ENCODE measurements around the gene SLC9A9.

The SLC9A9 gene

GRCh38 chr3:143601723-143602484, 246.4 kb downstream of the SLC9A9 start:
- DNase-seq (ENCODE audit: low read depth in 2 of 2, low spot score in 1 of 2) = no peak

GRCh38 chr3:143600756-143601718, 247.2 kb downstream of the SLC9A9 start:
- no peak for DNase-seq (ENCODE audit: low read depth in 2 of 2, low spot score in 1 of 2)

- no peak for DNase-seq (ENCODE audit: low read depth in 2 of 2, low spot score in 1 of 2)
Observed at GRCh38 chr3:143597774-143598652, 250.3 kb downstream of the SLC9A9 start.

GRCh38 chr3:143596957-143597642, 251.2 kb downstream of the SLC9A9 start:
- no peak for DNase-seq (ENCODE audit: low read depth in 2 of 2, low spot score in 1 of 2)

- no peak for DNase-seq (ENCODE audit: low read depth in 2 of 2, low spot score in 1 of 2)
Observed at GRCh38 chr3:143595456-143596077, 252.7 kb downstream of the SLC9A9 start.

- DNase-seq (ENCODE audit: low read depth in 2 of 2, low spot score in 1 of 2) = no peak
Observed at GRCh38 chr3:143594206-143594605, 254.1 kb downstream of the SLC9A9 start.

GRCh38 chr3:143590660-143591059, 257.6 kb downstream of the SLC9A9 start:
- DNase-seq (ENCODE audit: low read depth in 2 of 2, low spot score in 1 of 2) = no peak

- DNase-seq (ENCODE audit: low read depth in 2 of 2, low spot score in 1 of 2) = no peak
Observed at GRCh38 chr3:143586576-143586975, 261.7 kb downstream of the SLC9A9 start.

GRCh38 chr3:143585720-143586456, 262.4 kb downstream of the SLC9A9 start:
- DNase-seq (ENCODE audit: low read depth in 2 of 2, low spot score in 1 of 2) = no peak

- DNase-seq (ENCODE audit: low read depth in 2 of 2, low spot score in 1 of 2) = no peak
Observed at GRCh38 chr3:143584474-143584873, 263.8 kb downstream of the SLC9A9 start.

- DNase-seq (ENCODE audit: low read depth in 2 of 2, low spot score in 1 of 2) = no peak
Observed at GRCh38 chr3:143581972-143582722, 266.1 kb downstream of the SLC9A9 start.

GRCh38 chr3:143578810-143579435, 269.3 kb downstream of the SLC9A9 start:
- DNase-seq (ENCODE audit: low read depth in 2 of 2, low spot score in 1 of 2) = no peak

- DNase-seq (ENCODE audit: low read depth in 2 of 2, low spot score in 1 of 2) = no peak
Observed at GRCh38 chr3:143576568-143577270, 271.5 kb downstream of the SLC9A9 start.

GRCh38 chr3:143574933-143575332, 273.3 kb downstream of the SLC9A9 start:
- DNase-seq (ENCODE audit: low read depth in 2 of 2, low spot score in 1 of 2) = no peak

GRCh38 chr3:143573610-143574303, 274.5 kb downstream of the SLC9A9 start:
- DNase-seq (ENCODE audit: low read depth in 2 of 2, low spot score in 1 of 2) = no peak

- no peak for DNase-seq (ENCODE audit: low read depth in 2 of 2, low spot score in 1 of 2)
Observed at GRCh38 chr3:143571548-143571947, 276.7 kb downstream of the SLC9A9 start.

GRCh38 chr3:143567823-143568222, 280.4 kb downstream of the SLC9A9 start:
- DNase-seq (ENCODE audit: low read depth in 2 of 2, low spot score in 1 of 2) = no peak
